ENCODE data around the gene SWAP70.
"Not testable (repeated sequence)": the region's sequence is repeated elsewhere in the genome, so short reads cannot be mapped to it uniquely, and the experiment has no call there.

Gene SWAP70

GRCh38 chr11:9736365-9736764 lies 72.5 kb downstream of the SWAP70 start:
- H3K36me3 Mint-ChIP-seq (ENCODE audit: low read depth): peaks cover 39% of the 10 kb centered on the region
- H3K27me3 Mint-ChIP-seq (ENCODE audit: low read depth): no peaks in the 10 kb centered on the region
- peaks cover 21% of the 10 kb centered on the region for H3K4me1 Mint-ChIP-seq (ENCODE audit: low read depth)
- no peak overlapping the region for H3K27ac Mint-ChIP-seq
- no peak overlapping the region for H3K4me3 Mint-ChIP-seq
- H3K9me3 Mint-ChIP-seq: peaks cover 20% of the 10 kb centered on the region

- Mint-ChIP-seq H3K9me3 (peaks cover 20% of the 10 kb centered on the region), H3K27ac (no peak overlapping the region), H3K36me3 (ENCODE audit: low read depth) (peaks cover 40% of the 10 kb centered on the region), H3K4me3 (no peak overlapping the region), H3K4me1 (ENCODE audit: low read depth) (peaks cover 21% of the 10 kb centered on the region), H3K27me3 (ENCODE audit: low read depth) (no peaks in the 10 kb centered on the region)
Measured at GRCh38 chr11:9738116-9738515, 74.2 kb downstream of the SWAP70 start.

GRCh38 chr11:9738707-9739106 lies 74.8 kb downstream of the SWAP70 start:
- Mint-ChIP-seq H3K36me3 (ENCODE audit: low read depth) (peaks cover 38% of the 10 kb centered on the region), H3K27ac (peak overlapping the region; percentile 78), H3K9me3 (peaks cover 20% of the 10 kb centered on the region), H3K4me3 (peak overlapping the region; percentile 25), H3K27me3 (ENCODE audit: low read depth) (no peaks in the 10 kb centered on the region), H3K4me1 (ENCODE audit: low read depth) (peaks cover 20% of the 10 kb centered on the region)

DNA sequence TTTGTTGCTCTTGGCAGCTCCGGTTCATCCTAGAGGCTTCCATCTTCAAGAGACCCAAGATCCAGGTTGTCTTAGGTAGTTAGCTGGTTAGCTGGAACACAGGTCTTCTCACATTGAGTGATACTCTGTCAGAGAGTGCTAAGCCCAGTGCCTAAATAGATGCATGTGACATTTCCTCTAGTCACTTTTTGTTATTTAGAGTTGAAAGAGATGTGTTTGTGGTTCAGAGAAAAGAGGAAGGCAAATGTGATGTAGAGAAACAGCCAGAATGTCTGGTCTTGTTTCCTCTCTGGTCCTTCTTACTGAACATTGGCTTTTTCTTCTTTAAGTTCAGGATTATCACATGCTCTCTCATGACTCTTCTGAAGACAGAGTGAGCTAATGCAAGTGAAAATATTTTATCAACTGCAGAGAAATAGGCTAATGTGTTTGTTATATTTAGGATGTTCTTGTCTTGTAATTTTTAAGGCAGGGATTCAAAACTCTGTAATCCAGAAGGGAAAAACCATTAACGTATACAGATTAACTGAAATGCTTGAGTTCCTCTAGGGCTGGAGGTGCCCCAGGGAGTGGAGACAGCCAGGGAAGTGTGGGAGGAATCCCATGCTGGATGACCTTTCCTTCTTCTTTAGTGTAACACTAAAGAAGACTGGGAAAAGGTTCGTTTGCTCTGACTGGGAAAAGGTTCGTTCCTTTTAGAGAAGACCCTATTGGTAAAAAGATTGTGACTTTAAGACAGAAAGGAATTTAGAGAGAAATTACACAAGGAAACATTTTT lies 75.4 kb downstream of the SWAP70 start:
- H3K9me3 Mint-ChIP-seq: peaks cover 20% of the 10 kb centered on the region
- peak overlapping the region; percentile 78 for H3K27ac Mint-ChIP-seq
- peak overlapping the region; percentile 25 for H3K4me3 Mint-ChIP-seq
- no peaks in the 10 kb centered on the region for H3K27me3 Mint-ChIP-seq (ENCODE audit: low read depth)
- H3K36me3 Mint-ChIP-seq (ENCODE audit: low read depth): peaks cover 36% of the 10 kb centered on the region
- peaks cover 20% of the 10 kb centered on the region for H3K4me1 Mint-ChIP-seq (ENCODE audit: low read depth)

GRCh38 chr11:9740202-9740883 lies 76.5 kb downstream of the SWAP70 start:
- no peak overlapping the region for H3K4me3 Mint-ChIP-seq

GRCh38 chr11:9741260-9741659 lies 77.4 kb downstream of the SWAP70 start:
- H3K36me3 Mint-ChIP-seq (ENCODE audit: low read depth): peaks cover 24% of the 10 kb centered on the region
- H3K27ac Mint-ChIP-seq: no peak overlapping the region
- H3K4me3 Mint-ChIP-seq: no peak overlapping the region
- H3K9me3 Mint-ChIP-seq: peaks cover 7% of the 10 kb centered on the region
- H3K27me3 Mint-ChIP-seq (ENCODE audit: low read depth): no peaks in the 10 kb centered on the region
- peaks cover 23% of the 10 kb centered on the region for H3K4me1 Mint-ChIP-seq (ENCODE audit: low read depth)

More at GRCh38 chr11:9740202-9740883, 76.5 kb downstream of the SWAP70 start:
- H3K9me3 Mint-ChIP-seq: peaks cover 16% of the 10 kb centered on the region
- H3K36me3 Mint-ChIP-seq (ENCODE audit: low read depth): peaks cover 32% of the 10 kb centered on the region
- H3K27ac Mint-ChIP-seq: peak overlapping the region; percentile 70
- H3K27me3 Mint-ChIP-seq (ENCODE audit: low read depth): no peaks in the 10 kb centered on the region
- H3K4me1 Mint-ChIP-seq (ENCODE audit: low read depth): peaks cover 23% of the 10 kb centered on the region

DNA sequence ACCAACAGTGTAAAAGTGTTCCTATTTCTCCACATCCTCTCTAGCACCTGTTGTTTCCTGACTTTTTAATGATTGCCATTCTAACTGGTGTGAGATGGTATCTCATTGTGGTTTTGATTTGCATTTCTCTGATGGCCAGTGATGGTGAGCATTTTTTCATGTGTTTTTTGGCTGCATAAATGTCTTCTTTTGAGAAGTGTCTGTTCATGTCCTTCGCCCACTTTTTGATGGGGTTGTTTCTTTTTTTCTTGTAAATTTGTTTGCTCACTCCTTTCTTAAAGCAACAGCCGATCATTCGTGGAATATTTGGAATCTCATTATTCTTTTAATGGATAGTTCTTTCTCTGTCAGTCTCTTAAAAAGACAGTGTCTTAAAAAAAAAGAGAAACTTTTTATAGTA lies 79.6 kb downstream of the SWAP70 start:
- H3K27me3 Mint-ChIP-seq (ENCODE audit: low read depth); H3K4me3 Mint-ChIP-seq: not testable (repeated sequence)
- peaks cover 15% of the 10 kb centered on the region for H3K36me3 Mint-ChIP-seq (ENCODE audit: low read depth)

GRCh38 chr11:9745411-9746211 lies 81.7 kb downstream of the SWAP70 start:
- Mint-ChIP-seq H3K36me3 (ENCODE audit: low read depth) (peaks cover 8% of the 10 kb centered on the region), H3K27ac (no peak overlapping the region), H3K27me3 (ENCODE audit: low read depth) (no peaks in the 10 kb centered on the region), H3K9me3 (no peaks in the 10 kb centered on the region), H3K4me1 (ENCODE audit: low read depth) (peaks cover 13% of the 10 kb centered on the region), H3K4me3 (no peak overlapping the region)

More for the DNA sequence above, 79.6 kb downstream of the SWAP70 start:
- not testable (repeated sequence) for H3K27ac Mint-ChIP-seq, H3K9me3 Mint-ChIP-seq
- H3K4me1 Mint-ChIP-seq (ENCODE audit: low read depth): peaks cover 27% of the 10 kb centered on the region

GRCh38 chr11:9747229-9747628 lies 83.4 kb downstream of the SWAP70 start:
- no peak overlapping the region for H3K4me3 Mint-ChIP-seq
- H3K27ac Mint-ChIP-seq: no peak overlapping the region
- H3K4me1 Mint-ChIP-seq (ENCODE audit: low read depth): peaks cover 13% of the 10 kb centered on the region
- H3K27me3 Mint-ChIP-seq (ENCODE audit: low read depth): no peaks in the 10 kb centered on the region
- H3K9me3 Mint-ChIP-seq: no peaks in the 10 kb centered on the region
- peaks cover 5% of the 10 kb centered on the region for H3K36me3 Mint-ChIP-seq (ENCODE audit: low read depth)

DNA sequence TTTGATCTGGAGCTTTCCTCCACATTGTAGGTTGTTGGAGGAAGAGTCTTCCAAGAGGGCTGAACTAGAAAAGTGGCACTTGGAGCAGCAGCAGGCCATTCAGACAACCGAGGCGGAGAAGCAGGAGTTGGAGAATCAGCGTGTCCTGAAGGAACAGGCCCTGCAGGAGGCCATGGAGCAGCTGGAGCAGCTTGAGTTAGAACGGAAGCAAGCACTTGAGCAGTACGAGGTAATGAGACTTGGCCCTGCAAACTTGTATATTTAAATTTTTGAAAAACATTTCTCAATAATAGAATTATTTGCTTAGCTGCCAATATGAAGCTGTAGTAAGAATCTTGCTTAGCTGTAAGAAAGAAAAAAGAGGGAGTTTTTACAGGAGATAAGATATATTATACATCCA lies 84.0 kb downstream of the SWAP70 start:
- H3K4me3 Mint-ChIP-seq: no peak overlapping the region
- peaks cover 13% of the 10 kb centered on the region for H3K4me1 Mint-ChIP-seq (ENCODE audit: low read depth)

GRCh38 chr11:9748361-9748970 lies 84.6 kb downstream of the SWAP70 start:
- no peaks in the 10 kb centered on the region for H3K27me3 Mint-ChIP-seq (ENCODE audit: low read depth)
- peaks cover 17% of the 10 kb centered on the region for H3K4me1 Mint-ChIP-seq (ENCODE audit: low read depth)
- peaks cover 3% of the 10 kb centered on the region for H3K36me3 Mint-ChIP-seq (ENCODE audit: low read depth)
- H3K4me3 Mint-ChIP-seq: no peak overlapping the region
- no peak overlapping the region for H3K27ac Mint-ChIP-seq
- H3K9me3 Mint-ChIP-seq: no peaks in the 10 kb centered on the region

More for the DNA sequence above, 84.0 kb downstream of the SWAP70 start:
- Mint-ChIP-seq H3K27me3 (ENCODE audit: low read depth) (no peaks in the 10 kb centered on the region), H3K36me3 (ENCODE audit: low read depth) (peaks cover 3% of the 10 kb centered on the region), H3K27ac (no peak overlapping the region), H3K9me3 (no peaks in the 10 kb centered on the region)

GRCh38 chr11:9750551-9750950 lies 86.7 kb downstream of the SWAP70 start:
- Mint-ChIP-seq H3K9me3 (no peaks in the 10 kb centered on the region), H3K27me3 (ENCODE audit: low read depth) (no peaks in the 10 kb centered on the region), H3K27ac (no peak overlapping the region), H3K4me3 (no peak overlapping the region), H3K36me3 (ENCODE audit: low read depth) (peaks cover 3% of the 10 kb centered on the region), H3K4me1 (ENCODE audit: low read depth) (peaks cover 14% of the 10 kb centered on the region)

- peaks cover 23% of the 10 kb centered on the region for H3K4me1 Mint-ChIP-seq (ENCODE audit: low read depth)
- H3K36me3 Mint-ChIP-seq (ENCODE audit: low read depth): peaks cover 3% of the 10 kb centered on the region
- no peak overlapping the region for H3K27ac Mint-ChIP-seq
- H3K9me3 Mint-ChIP-seq: no peaks in the 10 kb centered on the region
- H3K4me3 Mint-ChIP-seq: no peak overlapping the region
- H3K27me3 Mint-ChIP-seq (ENCODE audit: low read depth): no peaks in the 10 kb centered on the region
Measured at GRCh38 chr11:9752091-9752490, 88.2 kb downstream of the SWAP70 start.

- peaks cover 27% of the 10 kb centered on the region for H3K4me1 Mint-ChIP-seq (ENCODE audit: low read depth)
Measured at GRCh38 chr11:9753021-9753420, 89.1 kb downstream of the SWAP70 start.

More at GRCh38 chr11:9753021-9753420, 89.1 kb downstream of the SWAP70 start:
- Mint-ChIP-seq H3K27me3 (ENCODE audit: low read depth) (no peaks in the 10 kb centered on the region), H3K36me3 (ENCODE audit: low read depth) (peaks cover 3% of the 10 kb centered on the region), H3K4me3 (no peak overlapping the region), H3K9me3 (no peaks in the 10 kb centered on the region), H3K27ac (peak overlapping the region; percentile 31)

Data from T-helper 1 cell treated with Interleukin-12 subunit alpha and Interleukin-12 subunit beta and Interleukin-4 antibody, amounts not matched to agents 30 μg/mL and 1 μg/mL, for 36 hours (primary cell).